Neuronal stem cell (in vitro differentiated cells): ENCODE measurements around the gene SCYGR2. TPM values are rescaled to one million over a fixed set of nuclear protein-coding genes. Genes with fewer than 3 reads are reported as not detected.
"Not testable (repeated sequence)": the region's sequence is repeated elsewhere in the genome, so short reads cannot be mapped to it uniquely, and the experiment has no call there.

ENCODE experiments used
- DNase-seq: peaks from one replicate; pipeline ENCODE4 v3.0.0-alpha.2; 2013; ENCODE audit warnings: low spot score
- H2AFZ ChIP-seq: one replicate; pipeline ENCODE4 v1.6.1; 2013; ENCODE audit warnings: mild to moderate bottlenecking, low read length, inconsistent platforms
- H2AK5ac ChIP-seq: 2 replicates; pipeline ENCODE4 v1.6.1; 2013; ENCODE audit warnings: low read depth, mild to moderate bottlenecking, inconsistent platforms, low read length, moderate library complexity, mixed read lengths
- H2BK120ac ChIP-seq: 2 replicates; pipeline ENCODE4 v1.6.1; 2013; ENCODE audit warnings: low read depth, mild to moderate bottlenecking, inconsistent platforms, low read length, moderate library complexity, mixed read lengths
- H2BK12ac ChIP-seq: one replicate; pipeline ENCODE4 v1.6.1; 2013; ENCODE audit warnings: low read length, inconsistent platforms
- H2BK15ac ChIP-seq: 2 replicates; pipeline ENCODE4 v1.6.1; 2013; ENCODE audit warnings: mild to moderate bottlenecking, low read length, inconsistent platforms, mixed read lengths
- H2BK5ac ChIP-seq: one replicate; pipeline ENCODE4 v1.6.1; 2013; ENCODE audit warnings: inconsistent platforms, mild to moderate bottlenecking, low read length, moderate library complexity
- H3K14ac ChIP-seq: one replicate; pipeline ENCODE4 v1.6.1; 2013; ENCODE audit warnings: low read length, inconsistent platforms
- H3K18ac ChIP-seq: 2 replicates; pipeline ENCODE4 v1.6.1; 2013; ENCODE audit warnings: low read length, inconsistent platforms
- H3K23ac ChIP-seq: 2 replicates; pipeline ENCODE4 v1.6.1; 2013; ENCODE audit warnings: low read depth, mild to moderate bottlenecking, mixed read lengths, low read length, inconsistent platforms; ENCODE audit not compliant: poor library complexity
- H3K27ac ChIP-seq: replicated peaks from 3 replicates; pipeline ENCODE4 v1.5.1; 2013; ENCODE audit warnings: low read length, inconsistent platforms
- H3K27me3 ChIP-seq, 3 experiments: 2 replicates each; pipeline ENCODE4 v1.6.1; 2013; ENCODE audit warnings: low read length in 3 of 3, mild to moderate bottlenecking in 2 of 3, inconsistent platforms in 1 of 3, low read depth in 1 of 3, mixed read lengths in 1 of 3, moderate library complexity in 1 of 3; ENCODE audit not compliant: control insufficient read depth in 3 of 3, insufficient read depth in 3 of 3
- H3K36me3 ChIP-seq, 2 donors: replicated peaks in 1 of 2; 2 replicates each; pipeline ENCODE4 v1.6.1; 2013; ENCODE audit warnings: low read length in 2 of 2; ENCODE audit not compliant: control insufficient read depth in 2 of 2, insufficient read depth in 2 of 2
- H3K4ac ChIP-seq: 2 replicates; pipeline ENCODE4 v1.6.1; 2013; ENCODE audit warnings: inconsistent platforms, mild to moderate bottlenecking, low read length, moderate library complexity
- H3K4me1 ChIP-seq, 2 donors: 1 replicate in 1 of 2; 2 replicates in 1 of 2; pipeline ENCODE4 v1.6.1; 2013; ENCODE audit warnings: low read length in 2 of 2, low read depth in 1 of 2; ENCODE audit not compliant: control insufficient read depth in 2 of 2, insufficient read depth in 1 of 2
- H3K4me2 ChIP-seq: one replicate; pipeline ENCODE4 v1.6.1; 2013; ENCODE audit warnings: mild to moderate bottlenecking, low read length, inconsistent platforms; ENCODE audit not compliant: insufficient read depth, poor library complexity, severe bottlenecking
- H3K4me3 ChIP-seq, 2 donors: 2 replicates each; pipeline ENCODE4 v1.5.1; 2013; ENCODE audit warnings: low read length in 2 of 2, mild to moderate bottlenecking in 2 of 2, inconsistent platforms in 1 of 2, moderate library complexity in 1 of 2
- H3K79me1 ChIP-seq: one replicate; pipeline ENCODE4 v1.6.1; 2013; ENCODE audit warnings: low read depth, mild to moderate bottlenecking, inconsistent platforms, low read length, moderate library complexity
- H3K9ac ChIP-seq: one replicate; pipeline ENCODE4 v1.6.1; 2013; ENCODE audit warnings: mild to moderate bottlenecking, low read depth, low read length, inconsistent platforms; ENCODE audit not compliant: poor library complexity
- H3K9me3 ChIP-seq, 2 donors: replicated peaks in 1 of 2; 2 replicates each; pipeline versions ENCODE3 to v1.6.1; 2013; ENCODE audit warnings: low read length in 2 of 2, mild to moderate bottlenecking in 2 of 2, inconsistent platforms in 1 of 2, low read depth in 1 of 2, mixed read lengths in 1 of 2, moderate library complexity in 1 of 2; ENCODE audit not compliant: control insufficient read depth in 2 of 2, insufficient read depth in 1 of 2
- H4K8ac ChIP-seq: one replicate; pipeline ENCODE4 v1.6.1; 2013; ENCODE audit warnings: low read depth, mild to moderate bottlenecking, inconsistent platforms, low read length, moderate library complexity
- H4K91ac ChIP-seq: one replicate; pipeline ENCODE4 v1.6.1; 2013; ENCODE audit warnings: low read length, low read depth, mild to moderate bottlenecking, inconsistent platforms; ENCODE audit not compliant: poor library complexity
- WGBS, 2 donors: extraction: QIAGEN DNeasy Blood & Tissue Kit; methylation state at CpG; one replicate each; pipeline ENCODE4 v1.1.7; 2013; ENCODE audit warnings: missing lambda C conversion rate in 2 of 2, mixed read lengths in 1 of 2; ENCODE audit not compliant: insufficient read length in 2 of 2, insufficient replicate concordance in 1 of 2; ENCODE audit errors: extremely low coverage in 2 of 2; 5-methylcytosine and 5-hydroxymethylcytosine counted together
- polyA plus RNA-seq, 2 experiments: library from polyadenylated mRNA; stranded (reverse); fragments of 200-250 nt; gene quantifications; one replicate each; pipeline ENCODE4 v1.2.3, GENCODE V29; 2013

Gene SCYGR2
- not detected for polyA plus RNA-seq (2013, experiment 1 of 2)
- polyA plus RNA-seq (2013, experiment 2 of 2) = not detected

- not testable (repeated sequence) for H4K8ac ChIP-seq, H3K14ac ChIP-seq, H3K9me3 ChIP-seq, H3K27me3 ChIP-seq, H2BK15ac ChIP-seq, H3K36me3 ChIP-seq, H3K4me3 ChIP-seq, H2AK5ac ChIP-seq, H2BK120ac ChIP-seq, H4K91ac ChIP-seq, H2BK5ac ChIP-seq, H3K4me1 ChIP-seq, H3K27ac ChIP-seq, H3K79me1 ChIP-seq, H2AFZ ChIP-seq, H3K4ac ChIP-seq, H3K4me2 ChIP-seq, DNase-seq
- peak within 1 kb of the TSS; percentile 60 for H3K9ac ChIP-seq
- peak within 1 kb of the TSS; percentile 43 for H3K23ac ChIP-seq
- peak within 1 kb of the TSS; percentile 10 for H2BK12ac ChIP-seq
- H3K18ac ChIP-seq = peak within 1 kb of the TSS; percentile 90
- no CpG with 5 or more reads among the region's 16 CpGs for WGBS, 2 donors
Observed at GRCh38 chr2:227598835-227599503, at the start of gene SCYGR2. Gene SCYGR2, plus strand, starts transcription at chr2:227598893. Its CDS starts 0 bp downstream, at chr2:227598893.

- Histone ChIP-seq H3K18ac (no peak overlapping the region), H3K9me3 (no peaks in the 10 kb centered on the region), H3K9ac (no peak overlapping the region), H4K91ac (no peak overlapping the region), H2AFZ (no peak overlapping the region), H3K27me3 (no peaks in the 10 kb centered on the region), H3K27ac (no peak overlapping the region), H3K4me3 (no peak overlapping the region), H2BK15ac (no peak overlapping the region), H2AK5ac (no peak overlapping the region), H3K4me2 (no peak overlapping the region), H3K4me1 (no peaks in the 10 kb centered on the region), H4K8ac (no peak overlapping the region), H2BK5ac (no peak overlapping the region), H3K79me1 (no peaks in the 10 kb centered on the region), H3K23ac (no peak overlapping the region), H3K36me3 (peaks cover 10 to 86% of the 10 kb centered on the region in 2 donors), H2BK120ac (no peak overlapping the region), H3K14ac (no peak overlapping the region), H3K4ac (no peak overlapping the region), H2BK12ac (no peak overlapping the region)
- no CpG with 5 or more reads among the region's 3 CpGs for WGBS, 2 donors
- no peak for DNase-seq
Observed at GRCh38 chr2:227551836-227552235, 46.9 kb upstream of the SCYGR2 start.

GRCh38 chr2:227562581-227562980, 36.1 kb upstream of the SCYGR2 start:
- no peak for DNase-seq
- Histone ChIP-seq H3K14ac (no peak overlapping the region), H4K8ac (no peak overlapping the region), H3K9me3 (no peaks in the 10 kb centered on the region), H3K36me3 (peaks cover 0 to 29% of the 10 kb centered on the region in 2 donors), H3K27me3 (no peaks in the 10 kb centered on the region), H2AK5ac (no peak overlapping the region), H3K4me2 (no peak overlapping the region), H3K4ac (no peak overlapping the region), H3K4me1 (no peaks in the 10 kb centered on the region), H3K27ac (no peak overlapping the region), H3K23ac (no peak overlapping the region), H3K9ac (no peak overlapping the region), H3K18ac (no peak overlapping the region), H3K79me1 (no peaks in the 10 kb centered on the region), H3K4me3 (no peak overlapping the region), H2BK12ac (no peak overlapping the region), H2BK5ac (no peak overlapping the region), H2BK120ac (no peak overlapping the region), H2BK15ac (no peak overlapping the region), H2AFZ (no peak overlapping the region), H4K91ac (no peak overlapping the region)

- H3K36me3 ChIP-seq = peaks cover 0 to 13% of the 10 kb centered on the region in 2 donors
- no peak overlapping the region for H3K4ac ChIP-seq
- H4K91ac ChIP-seq = no peak overlapping the region
- no peak overlapping the region for H2BK120ac ChIP-seq
- H3K27me3 ChIP-seq = no peaks in the 10 kb centered on the region
- H3K79me1 ChIP-seq = no peaks in the 10 kb centered on the region
- H3K18ac ChIP-seq = no peak overlapping the region
- no peak overlapping the region for H2BK5ac ChIP-seq
- DNase-seq = no peak
- H3K4me2 ChIP-seq = no peak overlapping the region
- H3K23ac ChIP-seq = no peak overlapping the region
- H3K14ac ChIP-seq = no peak overlapping the region
- no peaks in the 10 kb centered on the region for H3K9me3 ChIP-seq
- no peaks in the 10 kb centered on the region for H3K4me1 ChIP-seq
- H3K27ac ChIP-seq = no peak overlapping the region
- H2AK5ac ChIP-seq = no peak overlapping the region
- H2BK15ac ChIP-seq = no peak overlapping the region
- H3K4me3 ChIP-seq = no peak overlapping the region
- no peak overlapping the region for H4K8ac ChIP-seq
- no peak overlapping the region for H2BK12ac ChIP-seq
- H2AFZ ChIP-seq = no peak overlapping the region
- H3K9ac ChIP-seq = no peak overlapping the region
- WGBS, 2 donors = no CpG with 5 or more reads among the region's 1 CpG
Observed at GRCh38 chr2:227565080-227565479, 33.6 kb upstream of the SCYGR2 start.
